ENCODE results near the gene PTPRT.

Gene PTPRT

DNA sequence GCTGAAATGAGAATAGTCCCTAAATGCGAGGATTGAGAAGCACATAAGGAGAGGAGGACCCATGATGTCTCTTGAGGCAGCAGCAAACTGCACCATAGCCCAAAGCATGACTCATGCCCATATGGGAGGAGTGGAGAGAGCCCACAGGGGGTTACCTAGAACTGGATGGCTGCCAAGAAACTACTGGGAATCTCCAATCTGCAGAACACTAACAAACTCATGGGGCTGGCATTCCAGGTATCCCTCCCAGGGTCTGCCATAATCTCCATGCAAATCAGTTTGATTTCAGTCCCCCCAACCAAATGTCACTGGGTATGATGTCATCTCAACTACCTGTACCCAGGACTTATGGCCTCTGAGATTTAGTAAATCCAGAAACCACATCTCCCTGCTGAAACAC, 410.5 kb downstream of the PTPRT start:
- no peak for DNase-seq

DNA sequence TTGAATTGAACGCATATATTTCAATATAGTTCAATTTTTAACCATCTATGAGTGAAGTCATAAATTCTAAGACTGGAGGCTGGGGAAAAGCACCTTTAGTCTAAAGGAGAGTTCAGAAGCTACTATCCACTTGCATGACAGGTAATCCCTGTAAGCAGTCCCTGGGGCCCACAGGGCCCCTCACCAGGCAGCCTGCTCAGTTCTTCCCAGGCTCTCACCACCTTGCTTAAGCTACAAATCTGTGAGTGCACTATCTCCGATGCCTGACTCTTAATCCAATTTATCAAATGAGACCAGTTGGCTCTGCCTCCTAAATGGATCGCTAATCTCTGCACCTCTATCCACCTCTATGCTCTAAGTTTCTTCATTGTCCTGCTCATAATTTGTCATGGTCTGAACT, 413.8 kb downstream of the PTPRT start:
- no peak for DNase-seq

DNA sequence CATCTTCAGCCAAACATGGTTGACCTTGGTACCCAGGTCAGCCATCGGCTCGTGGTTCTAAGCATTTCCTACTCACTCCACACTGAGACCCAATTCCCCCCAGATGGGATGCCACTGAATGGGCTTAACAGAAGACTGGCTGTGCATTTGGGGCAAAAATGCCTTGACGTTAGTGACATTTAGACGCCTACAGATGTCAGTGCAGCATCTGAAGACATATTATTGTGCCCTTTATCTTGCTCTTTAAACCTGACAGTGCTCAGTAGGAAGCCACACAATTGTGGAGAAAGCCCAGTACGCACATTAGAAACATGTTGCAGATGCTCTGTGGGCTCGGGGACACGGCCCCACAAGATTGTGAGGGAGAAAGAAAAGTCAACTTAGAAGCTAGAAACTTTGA, 414.7 kb downstream of the PTPRT start:
- no peak for DNase-seq

DNA sequence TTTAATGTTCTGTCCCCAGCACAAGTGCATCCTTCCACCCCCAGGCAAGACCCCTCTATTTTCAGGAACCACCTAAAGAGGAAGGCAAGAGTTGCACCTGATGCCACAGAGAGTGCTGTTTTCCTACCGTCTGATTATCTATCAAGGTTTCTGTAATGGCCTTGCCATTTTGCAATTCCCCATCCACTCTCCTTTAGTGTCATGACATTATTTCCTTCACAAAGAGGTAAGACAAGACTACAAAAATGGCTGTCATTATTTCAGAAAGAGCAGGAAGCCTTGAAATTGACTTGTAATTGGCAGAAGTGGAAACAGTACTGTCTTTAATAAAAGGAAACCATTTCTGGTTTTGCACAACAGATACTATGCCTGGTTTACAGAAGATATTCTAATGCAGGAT, 426.7 kb downstream of the PTPRT start:
- no peak for DNase-seq

DNA sequence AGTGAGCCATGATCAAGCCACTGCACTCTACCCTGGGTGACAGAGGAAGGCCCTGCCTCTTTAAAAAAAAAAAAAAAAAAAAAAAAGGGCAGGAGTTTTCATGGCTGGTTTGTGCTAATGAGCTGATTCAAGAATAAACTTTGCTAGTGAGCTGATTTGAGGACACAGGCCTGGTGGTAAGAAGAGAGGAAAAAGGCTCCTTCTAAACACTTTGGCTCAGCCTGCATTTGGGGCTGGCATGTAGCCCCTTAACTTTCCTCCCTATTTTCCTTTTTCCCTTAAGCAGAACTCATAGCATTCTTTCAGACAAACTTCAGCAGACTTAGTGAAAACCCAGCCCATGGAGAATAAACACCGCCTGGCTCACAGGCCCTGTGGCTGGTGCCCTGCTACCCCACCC, 432.7 kb downstream of the PTPRT start:
- no peak for DNase-seq

DNA sequence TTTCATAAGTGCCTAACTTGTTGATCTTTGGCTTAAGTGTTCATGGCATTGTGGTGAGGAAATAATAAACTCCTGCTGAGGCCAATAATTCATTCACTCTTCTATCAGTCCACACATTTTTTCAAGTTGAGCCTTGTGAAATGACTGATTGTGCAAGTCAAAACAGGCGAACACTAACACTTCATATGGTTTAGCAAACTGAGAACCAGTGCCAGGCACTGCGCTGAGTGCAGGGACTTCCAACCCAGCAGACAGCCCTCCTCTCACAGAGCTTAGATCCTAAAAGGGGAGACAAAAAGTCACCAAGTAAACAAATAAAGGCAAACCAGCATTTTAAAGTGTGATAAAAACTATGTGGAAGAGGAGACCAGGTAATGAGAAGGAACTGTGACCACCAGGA, 435.0 kb downstream of the PTPRT start:
- no peak for DNase-seq

DNA sequence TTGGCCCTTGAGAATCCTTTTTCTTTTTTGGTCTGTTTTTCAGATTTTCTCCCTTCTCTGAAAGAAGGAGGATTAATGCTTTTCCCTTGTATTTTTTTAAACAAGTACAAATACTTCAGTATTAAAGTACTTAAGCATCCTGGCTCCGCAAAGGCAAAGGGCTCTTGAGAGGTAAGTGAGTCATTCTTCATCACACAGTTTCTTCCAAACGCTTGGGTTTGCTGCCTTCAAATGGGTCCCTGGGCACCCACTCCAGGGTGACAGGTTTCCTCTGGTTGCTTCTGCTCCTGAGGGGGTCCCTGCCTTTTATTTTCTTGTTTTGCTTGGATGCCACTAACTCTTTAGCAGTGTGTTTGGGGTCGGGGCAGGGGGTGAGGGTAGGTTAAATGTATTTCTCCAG, 437.1 kb downstream of the PTPRT start:
- no peak for DNase-seq

DNA sequence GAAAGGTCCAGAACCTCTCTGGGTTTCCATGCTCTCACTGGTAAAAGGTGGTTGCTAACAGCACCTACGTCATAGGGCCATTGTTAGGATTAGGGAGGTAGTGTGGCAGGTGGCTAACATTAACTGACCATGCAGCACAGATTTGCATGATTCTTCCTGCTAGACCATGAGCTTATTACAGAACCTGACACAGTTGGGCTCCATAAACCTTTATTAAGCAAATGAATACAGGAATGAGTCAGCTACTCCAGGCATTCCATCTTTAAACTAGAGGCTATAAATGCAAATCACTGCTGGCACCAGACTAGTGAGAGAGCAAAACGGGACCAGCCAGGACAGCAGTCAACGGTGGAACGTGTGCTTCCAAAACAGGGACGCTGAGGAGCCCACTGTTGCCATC, 440.1 kb downstream of the PTPRT start:
- DNase-seq: no peak

DNA sequence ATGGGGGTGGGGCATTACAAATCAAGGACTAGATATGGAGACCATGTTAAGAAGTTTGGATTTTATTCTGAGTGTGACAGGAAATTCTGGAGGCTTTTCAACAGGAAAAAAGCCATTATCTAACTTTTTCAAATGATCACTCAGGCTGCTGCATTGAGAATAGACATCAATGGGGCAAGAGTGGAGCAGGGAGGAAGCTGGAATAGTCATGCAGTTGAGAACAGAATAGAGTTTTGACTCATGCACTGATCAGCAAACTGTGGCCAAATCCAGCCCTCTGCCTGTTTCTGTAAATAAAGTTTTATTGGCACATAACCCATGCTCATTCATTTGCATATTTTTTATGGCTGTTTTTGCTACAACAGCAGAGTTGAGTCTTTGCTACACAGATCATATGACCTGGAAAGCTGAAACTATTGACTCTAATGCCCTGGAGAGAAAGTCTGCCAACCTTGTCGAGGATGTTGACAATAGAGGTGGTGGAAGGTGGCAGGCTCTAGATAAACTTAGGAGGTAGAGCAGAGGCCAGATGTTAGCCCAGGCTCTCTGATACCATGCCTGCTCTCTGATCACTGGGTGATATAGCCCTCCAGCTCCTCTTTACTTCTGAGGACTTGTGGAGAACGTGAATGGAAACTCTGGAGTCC, 441.8 kb downstream of the PTPRT start:
- no peak for DNase-seq

DNA sequence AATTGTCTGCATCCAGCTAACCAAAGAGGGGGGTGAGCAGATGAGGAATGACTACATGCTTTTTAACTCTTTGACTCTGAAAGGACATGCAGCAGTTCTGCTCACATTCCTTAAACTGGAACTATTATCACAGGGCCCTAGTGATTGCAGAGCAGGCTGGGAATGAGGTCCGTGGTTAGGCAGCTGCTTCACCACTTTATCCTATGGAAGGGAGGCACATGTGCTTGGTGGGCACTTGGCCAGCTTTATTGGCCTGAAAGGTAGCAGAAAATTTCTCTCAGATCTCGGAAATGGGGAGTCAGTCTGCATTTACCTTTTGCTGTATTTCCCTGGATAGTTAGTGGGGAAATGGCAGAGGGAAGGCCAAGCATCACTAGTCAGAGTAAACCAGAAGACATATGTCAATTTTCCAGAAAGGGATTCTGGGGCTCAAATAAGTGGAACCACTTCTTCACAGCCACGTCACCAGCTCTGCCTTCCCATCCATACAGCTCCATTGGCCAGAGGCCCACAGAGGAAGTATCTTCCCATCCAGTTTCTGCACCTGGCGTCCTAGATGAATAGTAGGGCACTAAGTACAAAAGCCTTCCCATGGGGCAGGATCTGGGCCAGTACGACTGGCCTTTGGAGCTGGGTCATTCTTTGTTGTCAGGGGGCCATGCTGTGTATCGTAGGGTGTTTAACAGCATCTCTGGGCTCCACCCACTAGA, 444.8 kb downstream of the PTPRT start:
- DNase-seq: no peak

DNA sequence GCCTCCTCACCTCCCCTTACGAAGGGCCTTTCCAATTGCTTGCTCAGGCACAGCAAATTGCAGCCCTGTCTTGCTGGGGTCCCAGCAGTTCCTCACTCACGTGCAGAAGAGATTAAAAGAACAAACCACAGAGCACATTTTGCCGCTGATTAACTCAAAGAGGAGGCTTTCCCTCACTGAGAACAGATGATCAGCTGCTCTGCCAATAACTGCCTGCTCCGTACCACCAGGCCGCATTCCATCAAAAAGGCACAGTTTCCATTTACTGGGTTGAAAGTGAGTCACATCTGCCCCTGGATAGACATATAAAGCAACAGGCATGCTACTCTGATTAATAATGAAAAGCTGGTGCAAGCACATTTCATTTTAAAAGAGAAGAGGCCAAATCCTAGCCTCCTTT, 446.8 kb downstream of the PTPRT start:
- DNase-seq: no peak

DNA sequence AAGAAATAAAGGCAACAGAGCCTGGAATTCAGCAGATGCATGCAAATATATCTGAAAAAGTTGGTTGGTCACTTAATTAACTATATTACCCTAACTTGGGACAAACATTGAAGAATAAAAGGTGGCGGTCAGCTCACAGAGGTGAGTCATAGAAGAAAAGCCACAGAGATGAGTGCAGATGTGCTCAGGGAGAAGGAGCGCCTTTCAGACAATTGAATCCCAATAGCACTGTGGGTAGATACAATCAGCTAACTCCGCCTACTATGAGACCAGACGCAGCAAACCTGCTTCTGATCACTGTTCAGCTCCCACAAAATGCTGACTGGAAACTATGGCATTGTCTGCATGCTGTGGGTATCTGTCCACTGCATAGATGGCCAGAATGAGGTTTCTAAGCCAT, 447.8 kb downstream of the PTPRT start:
- no peak for DNase-seq

DNA sequence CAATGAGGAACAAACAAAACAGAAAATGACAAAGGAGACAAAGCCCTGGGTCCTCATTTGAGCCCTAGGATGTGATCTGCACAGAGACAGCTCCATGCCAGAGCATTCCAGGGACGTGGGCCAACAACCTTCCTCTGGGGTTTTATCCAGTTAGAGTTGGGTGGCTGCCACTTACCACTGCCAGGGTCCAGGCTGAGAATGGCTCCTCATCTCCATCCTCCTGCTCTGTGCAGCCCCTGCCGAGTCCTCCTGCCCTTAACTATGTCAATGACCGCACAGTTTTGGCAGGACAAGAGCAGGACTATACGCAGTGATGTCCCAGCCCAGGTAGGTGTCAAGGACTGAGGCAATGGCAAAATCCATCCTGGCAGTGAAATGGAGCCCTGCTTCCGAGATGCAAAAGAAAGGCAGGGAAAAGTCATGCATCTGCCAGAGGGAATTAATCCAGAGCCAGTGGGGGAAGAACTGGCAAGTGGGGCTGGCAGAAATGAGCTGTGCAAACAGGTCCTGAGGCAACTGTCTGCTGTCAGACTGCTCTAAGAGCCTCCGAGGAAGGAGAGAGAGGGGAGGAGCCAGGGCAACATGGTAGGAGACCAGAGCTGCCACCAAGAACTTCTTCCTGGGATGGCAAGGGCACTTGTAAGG, 449.4 kb downstream of the PTPRT start:
- no peak for DNase-seq

DNA sequence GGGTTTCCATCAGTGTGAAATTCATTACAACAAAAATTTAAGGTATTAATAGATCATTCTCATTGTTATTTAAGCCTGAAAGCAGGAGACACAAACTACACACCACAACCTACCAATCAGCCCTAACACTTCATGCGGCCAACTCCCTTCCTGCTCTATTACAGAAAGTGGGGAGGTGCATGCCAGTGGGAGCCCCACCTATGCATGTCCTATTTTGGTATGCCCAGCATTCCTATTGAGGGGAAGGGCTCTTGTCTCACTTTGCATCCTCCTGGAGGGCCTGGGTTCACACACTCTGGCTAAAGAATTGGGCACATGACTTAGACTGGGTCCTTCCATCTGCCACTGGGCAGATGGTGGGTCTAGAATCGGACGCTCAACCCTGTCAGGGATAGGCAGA, 450.0 kb downstream of the PTPRT start:
- DNase-seq: no peak

DNA sequence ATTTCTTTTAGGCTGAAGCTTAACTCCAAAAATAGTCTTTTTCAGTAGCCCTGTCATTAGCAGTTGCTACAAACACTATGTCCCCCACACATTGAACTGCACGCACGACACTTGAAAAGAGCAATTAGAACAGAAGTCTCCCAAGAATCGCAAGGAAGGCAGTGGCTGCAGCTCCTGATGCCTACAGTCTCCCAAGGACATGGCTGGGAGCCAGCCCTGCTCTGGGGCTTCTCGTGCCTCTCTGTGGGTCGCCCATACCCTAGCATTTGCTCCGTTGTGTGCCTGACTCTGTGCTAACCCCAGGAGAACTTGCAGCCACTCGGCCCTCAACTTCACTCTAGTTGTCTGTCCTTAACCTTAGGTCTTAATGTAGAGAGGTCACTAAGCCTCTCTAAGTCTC, 454.2 kb downstream of the PTPRT start:
- DNase-seq: no peak

DNA sequence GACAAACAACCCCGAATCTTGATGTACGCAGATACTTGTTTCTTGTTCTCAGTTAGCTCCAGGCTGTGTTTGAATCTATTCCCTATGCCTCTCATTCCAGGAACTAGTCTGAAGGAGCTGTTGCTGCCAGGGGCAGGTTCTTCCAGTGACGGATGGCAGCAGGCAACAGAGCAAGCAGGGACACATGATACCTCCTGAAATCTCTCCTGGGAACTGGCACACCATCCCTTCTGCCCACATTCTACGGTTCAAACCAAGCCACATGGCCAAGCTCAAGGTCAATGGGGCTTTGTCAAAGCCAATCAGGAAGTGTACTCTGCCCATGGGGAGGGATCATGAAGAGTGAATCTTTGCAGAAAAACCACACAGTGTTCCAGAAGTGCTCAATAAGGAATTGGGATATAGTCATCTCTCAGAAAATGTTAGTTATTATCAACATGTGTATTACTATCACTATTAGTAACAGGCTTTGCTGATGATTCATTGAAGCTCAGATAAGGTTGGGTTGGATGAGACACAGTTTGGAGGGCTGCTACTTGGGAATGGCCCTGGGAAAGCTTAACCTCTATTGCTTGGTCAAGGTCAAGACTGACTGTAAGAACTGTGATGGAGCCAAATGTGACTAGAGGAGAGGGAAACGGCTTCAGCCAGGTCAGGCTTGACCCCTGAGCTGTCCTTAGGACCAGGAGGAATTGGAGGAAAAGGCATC, 454.9 kb downstream of the PTPRT start:
- DNase-seq: no peak

DNA sequence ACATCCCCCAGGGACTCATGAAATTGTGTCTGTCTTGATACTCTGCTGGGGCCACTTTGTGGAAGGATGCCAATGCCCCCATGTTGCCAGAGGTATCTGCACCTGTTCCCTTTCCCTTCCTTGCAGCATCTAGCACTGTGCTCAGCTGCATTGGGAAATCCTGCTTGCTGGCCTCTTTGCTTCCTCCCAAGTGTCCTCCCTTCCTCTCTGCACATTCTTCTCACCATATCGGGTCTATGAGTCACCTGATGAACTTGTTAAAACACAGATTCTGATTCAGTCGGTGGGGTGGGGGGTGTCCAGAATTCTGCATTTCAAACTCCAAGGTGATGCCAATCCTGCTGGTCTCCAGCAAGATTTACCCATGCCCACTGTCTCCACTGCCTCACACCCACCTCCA, 467.8 kb downstream of the PTPRT start:
- DNase-seq: no peak

DNA sequence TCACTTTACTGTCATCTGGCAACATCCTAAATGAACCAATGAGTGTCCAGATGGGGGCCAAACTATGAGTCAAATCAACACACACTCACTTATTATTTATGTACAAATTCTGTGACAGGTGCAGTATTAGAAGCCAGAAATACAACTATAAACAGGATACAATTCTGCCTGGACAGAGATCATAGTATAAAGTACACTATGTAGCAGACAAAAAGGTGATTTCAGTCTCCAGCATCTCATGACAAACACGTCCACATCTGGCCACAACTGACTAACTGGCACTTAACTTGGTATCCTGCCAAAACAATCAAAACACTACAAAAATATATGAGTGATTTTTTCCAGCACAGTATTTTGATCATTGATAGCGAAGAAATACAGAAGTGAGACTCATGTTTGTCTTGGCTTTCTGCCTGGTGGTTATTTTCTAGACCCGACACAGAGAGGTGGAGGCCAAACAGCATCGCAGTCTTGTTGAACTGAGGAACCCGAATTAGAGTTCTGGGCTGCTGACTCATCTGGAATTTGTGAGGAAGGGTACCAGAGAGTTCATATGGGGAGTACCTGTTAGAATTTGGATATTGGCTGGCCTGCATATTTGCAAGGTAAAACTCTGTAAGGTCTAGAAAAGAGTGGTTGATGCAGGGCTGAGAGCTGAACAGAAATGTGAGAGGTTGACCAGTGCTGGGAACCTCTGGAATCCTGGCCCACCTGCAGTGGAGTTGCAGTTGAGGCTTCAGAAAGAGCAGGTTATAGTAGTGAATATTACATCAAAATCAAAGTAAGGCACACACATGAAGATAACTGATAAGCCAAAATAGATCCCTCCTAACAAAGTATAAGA, 475.2 kb downstream of the PTPRT start:
- DNase-seq: no peak

DNA sequence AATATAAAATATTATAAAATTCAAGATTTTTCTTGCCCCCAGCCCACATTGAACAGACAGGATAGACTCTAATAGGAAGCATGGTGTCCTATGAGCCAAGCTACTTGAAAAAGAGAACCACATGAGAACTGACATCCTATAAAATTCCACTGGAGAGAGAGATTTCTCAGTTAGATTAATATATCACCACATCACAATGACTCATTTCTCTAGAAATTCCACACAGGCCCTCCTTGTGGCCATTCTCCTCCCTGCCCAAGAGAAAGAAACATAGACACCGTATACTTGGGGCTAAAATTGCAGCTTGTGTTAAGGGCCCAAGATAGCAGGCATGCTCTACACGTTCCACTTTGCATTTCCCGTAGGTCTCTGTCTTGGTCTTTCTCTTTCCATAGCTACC, 481.4 kb downstream of the PTPRT start:
- DNase-seq: no peak

DNA sequence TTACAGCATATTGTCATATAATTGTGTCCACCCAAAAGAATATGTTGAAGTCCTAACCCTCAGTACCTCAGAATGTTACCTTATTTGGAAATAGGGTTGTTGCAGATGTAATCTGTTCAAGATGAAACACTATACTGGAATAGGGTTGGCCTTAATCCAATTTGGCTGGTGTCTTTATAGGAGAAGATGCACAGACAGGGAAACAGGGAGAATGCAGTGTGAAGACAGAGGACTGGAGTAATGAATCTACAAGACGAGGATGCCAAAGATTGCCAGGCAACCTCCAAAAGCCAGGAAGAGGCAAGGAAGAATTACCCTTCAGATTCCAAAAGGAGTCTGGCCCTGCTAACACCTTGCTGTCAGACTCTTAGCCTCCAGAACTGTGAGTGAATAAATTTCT, 482.9 kb downstream of the PTPRT start:
- DNase-seq: no peak

DNA sequence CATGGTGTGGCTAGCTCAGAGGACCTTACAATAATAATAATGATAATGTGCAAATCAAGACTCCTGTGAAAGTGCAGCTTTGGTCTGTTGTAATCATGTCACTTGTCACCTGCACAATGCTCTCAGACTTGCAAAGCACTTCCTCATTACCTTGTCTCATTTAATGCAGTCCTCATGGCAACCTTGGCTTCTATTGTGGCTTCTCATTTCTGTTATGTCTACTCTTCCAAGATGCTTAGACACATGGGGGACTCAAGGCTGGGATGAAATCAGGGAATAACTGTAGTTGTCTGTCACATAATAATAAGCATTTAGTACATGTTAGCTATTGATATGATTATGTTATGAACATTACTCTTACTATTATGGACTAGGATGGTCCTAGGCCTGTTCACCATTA, 484.2 kb downstream of the PTPRT start:
- no peak for DNase-seq

DNA sequence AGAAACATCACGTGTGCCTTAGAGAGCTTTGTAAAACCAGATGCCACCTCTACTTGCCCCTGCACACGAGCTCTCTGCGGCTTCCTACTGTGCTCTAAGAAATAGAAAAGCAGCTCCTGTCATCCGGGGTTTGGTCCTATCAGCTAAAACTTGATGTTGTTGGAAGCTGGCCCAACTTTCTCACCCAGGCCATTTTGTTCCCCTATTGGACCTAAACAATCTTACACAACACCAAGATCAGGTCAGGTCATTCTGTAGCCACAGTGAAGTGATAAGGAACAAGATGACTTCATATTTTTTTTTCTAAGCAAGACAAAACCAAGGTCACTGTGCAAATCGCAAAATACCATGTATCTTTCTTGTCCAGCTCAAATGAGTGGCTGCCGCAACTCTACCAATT, 486.0 kb downstream of the PTPRT start:
- no peak for DNase-seq

DNA sequence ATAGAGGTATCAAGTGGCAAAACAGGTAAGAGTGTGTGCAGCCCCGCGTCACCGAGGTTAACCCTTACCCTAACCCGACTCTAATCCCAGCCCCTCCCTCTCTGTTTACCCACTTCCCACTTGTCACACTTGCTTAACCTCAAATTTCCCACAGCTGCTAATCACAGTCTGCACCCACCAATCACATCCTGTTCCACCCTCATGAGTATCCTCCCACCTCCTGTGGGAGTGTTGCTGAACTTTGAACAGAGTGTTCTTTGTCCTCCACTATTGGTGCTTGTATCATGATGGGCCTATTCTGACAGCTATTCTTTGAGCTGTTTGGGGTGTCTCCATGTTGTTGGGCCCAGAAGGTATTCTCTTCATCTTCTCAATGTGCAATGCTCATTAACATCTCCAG, 487.8 kb downstream of the PTPRT start:
- no peak for DNase-seq
